NB4 (cell line): ENCODE results near the gene MBNL2.

Experiments used
- DNase-seq: peaks from one replicate; pipeline ENCODE4 v3.0.0; 2010; ENCODE audit warnings: low read depth
- H3K4me3 ChIP-seq: one replicate; pipeline ENCODE4 v1.5.1; 2011; ENCODE audit warnings: mild to moderate bottlenecking, low read depth, low read length, moderate library complexity
- CTCF ChIP-seq: IDR thresholded peaks from one replicate; pipeline ENCODE4 v1.5.1; 2012; ENCODE audit warnings: low read depth, low read length
- MAX ChIP-seq: IDR thresholded peaks from 2 replicates; pipeline ENCODE4 v1.6.1; 2011; ENCODE audit warnings: low read depth, low read length
- MYC ChIP-seq: IDR thresholded peaks from 2 replicates; pipeline ENCODE4 v1.6.1; 2011; ENCODE audit warnings: low read depth, low read length
- POLR2A ChIP-seq: IDR thresholded peaks from 2 replicates; pipeline ENCODE4 v1.6.1; 2011; ENCODE audit warnings: mild to moderate bottlenecking; ENCODE audit not compliant: insufficient read length; ENCODE audit errors: extremely low read depth

The MBNL2 gene

DNA sequence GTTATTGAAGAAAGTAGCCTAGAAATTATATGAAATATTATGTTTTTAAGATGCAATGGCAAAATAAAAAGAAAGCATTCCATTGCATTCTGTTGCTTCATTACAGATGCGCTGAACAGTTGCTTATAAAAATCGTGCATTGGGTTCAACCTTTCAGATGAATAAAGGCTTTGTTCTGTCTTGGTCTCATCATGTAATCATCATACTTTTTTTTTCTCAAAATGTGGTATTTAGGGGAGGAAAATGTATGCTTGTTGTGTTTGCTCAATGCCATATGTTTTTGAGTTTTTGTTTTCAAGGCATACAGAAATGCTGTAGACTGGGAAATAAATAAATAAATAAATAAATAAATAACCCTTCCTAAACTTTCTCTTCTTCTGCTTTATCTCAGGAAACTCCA lies 1.1 kb upstream of the MBNL2 start:
- TF ChIP-seq MAX (no peak), MYC (no peak), CTCF (no peak), POLR2A (no peak)
- no peak overlapping the region for H3K4me3 ChIP-seq
- DNase-seq, result no peak

DNA sequence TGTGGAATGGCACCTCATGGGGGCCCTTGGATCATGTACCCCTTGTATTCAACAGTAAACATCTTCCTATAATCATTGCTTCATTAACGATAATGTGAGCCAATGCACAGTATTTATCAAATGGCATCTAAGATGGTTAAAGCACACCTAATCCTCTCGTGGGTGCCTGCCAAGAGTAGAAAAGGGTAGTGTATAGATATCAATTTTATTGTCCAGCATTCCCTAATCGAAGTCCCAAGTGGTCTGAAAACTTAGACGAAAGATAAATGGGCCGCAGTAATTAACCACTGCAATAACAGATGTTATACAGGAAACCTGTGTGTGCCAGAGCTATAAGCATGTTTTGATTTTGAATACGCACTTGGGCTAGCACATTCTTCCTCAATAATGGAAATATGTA lies 667 bp upstream of the MBNL2 start:
- H3K4me3 ChIP-seq, result no peak overlapping the region
- TF ChIP-seq POLR2A, result no peak
- TF ChIP-seq MAX, result no peak
- TF ChIP-seq CTCF, result no peak
- no peak for TF ChIP-seq MYC

GRCh38 chr13:97223037-97223710 lies 1.0 kb downstream of the MBNL2 start:
- TF ChIP-seq CTCF (no peak), MAX (peak; percentile 39; the same call in 1 of the 2 replicates), MYC (peak; percentile 42; the same call in 1 of the 2 replicates), POLR2A (no peak)
- no peak for DNase-seq

More for the DNA sequence above, 667 bp upstream of the MBNL2 start:
- DNase-seq, result no peak

GRCh38 chr13:97223711-97224541 lies 1.8 kb downstream of the MBNL2 start:
- TF ChIP-seq MAX (peak; percentile 32; the same call in 1 of the 2 replicates), POLR2A (no peak), MYC (peak; percentile 37; the same call in 1 of the 2 replicates)
- peak; percentile 75 for DNase-seq
- H3K4me3 ChIP-seq, result peak overlapping the region; percentile 79

More at GRCh38 chr13:97223037-97223710, 1.0 kb downstream of the MBNL2 start:
- H3K4me3 ChIP-seq, result peak overlapping the region; percentile 79

GRCh38 chr13:97224544-97225300 lies 2.6 kb downstream of the MBNL2 start:
- no peak for DNase-seq
- peak overlapping the region; percentile 79 for H3K4me3 ChIP-seq
- no peak for TF ChIP-seq CTCF
- TF ChIP-seq MYC, result no peak
- TF ChIP-seq MAX, result no peak
- no peak for TF ChIP-seq POLR2A
